ENCODE measurements around the gene PLK2.

GRCh38 chr5:58412932-58413331 is 47.0 kb downstream of the PLK2 start:
- TF ChIP-seq, protein P1, sequence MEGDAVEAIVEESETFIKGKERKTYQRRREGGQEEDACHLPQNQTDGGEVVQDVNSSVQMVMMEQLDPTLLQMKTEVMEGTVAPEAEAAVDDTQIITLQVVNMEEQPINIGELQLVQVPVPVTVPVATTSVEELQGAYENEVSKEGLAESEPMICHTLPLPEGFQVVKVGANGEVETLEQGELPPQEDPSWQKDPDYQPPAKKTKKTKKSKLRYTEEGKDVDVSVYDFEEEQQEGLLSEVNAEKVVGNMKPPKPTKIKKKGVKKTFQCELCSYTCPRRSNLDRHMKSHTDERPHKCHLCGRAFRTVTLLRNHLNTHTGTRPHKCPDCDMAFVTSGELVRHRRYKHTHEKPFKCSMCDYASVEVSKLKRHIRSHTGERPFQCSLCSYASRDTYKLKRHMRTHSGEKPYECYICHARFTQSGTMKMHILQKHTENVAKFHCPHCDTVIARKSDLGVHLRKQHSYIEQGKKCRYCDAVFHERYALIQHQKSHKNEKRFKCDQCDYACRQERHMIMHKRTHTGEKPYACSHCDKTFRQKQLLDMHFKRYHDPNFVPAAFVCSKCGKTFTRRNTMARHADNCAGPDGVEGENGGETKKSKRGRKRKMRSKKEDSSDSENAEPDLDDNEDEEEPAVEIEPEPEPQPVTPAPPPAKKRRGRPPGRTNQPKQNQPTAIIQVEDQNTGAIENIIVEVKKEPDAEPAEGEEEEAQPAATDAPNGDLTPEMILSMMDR (IDR thresholded peaks at IDR 0.05) = no peak
- TF ChIP-seq POLR2A (IDR thresholded peaks at IDR 0.05) = no peak
